Measurements from ENCODE around the gene GATD1.

GATD1 gene, protein sequence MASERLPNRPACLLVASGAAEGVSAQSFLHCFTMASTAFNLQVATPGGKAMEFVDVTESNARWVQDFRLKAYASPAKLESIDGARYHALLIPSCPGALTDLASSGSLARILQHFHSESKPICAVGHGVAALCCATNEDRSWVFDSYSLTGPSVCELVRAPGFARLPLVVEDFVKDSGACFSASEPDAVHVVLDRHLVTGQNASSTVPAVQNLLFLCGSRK

DNA sequence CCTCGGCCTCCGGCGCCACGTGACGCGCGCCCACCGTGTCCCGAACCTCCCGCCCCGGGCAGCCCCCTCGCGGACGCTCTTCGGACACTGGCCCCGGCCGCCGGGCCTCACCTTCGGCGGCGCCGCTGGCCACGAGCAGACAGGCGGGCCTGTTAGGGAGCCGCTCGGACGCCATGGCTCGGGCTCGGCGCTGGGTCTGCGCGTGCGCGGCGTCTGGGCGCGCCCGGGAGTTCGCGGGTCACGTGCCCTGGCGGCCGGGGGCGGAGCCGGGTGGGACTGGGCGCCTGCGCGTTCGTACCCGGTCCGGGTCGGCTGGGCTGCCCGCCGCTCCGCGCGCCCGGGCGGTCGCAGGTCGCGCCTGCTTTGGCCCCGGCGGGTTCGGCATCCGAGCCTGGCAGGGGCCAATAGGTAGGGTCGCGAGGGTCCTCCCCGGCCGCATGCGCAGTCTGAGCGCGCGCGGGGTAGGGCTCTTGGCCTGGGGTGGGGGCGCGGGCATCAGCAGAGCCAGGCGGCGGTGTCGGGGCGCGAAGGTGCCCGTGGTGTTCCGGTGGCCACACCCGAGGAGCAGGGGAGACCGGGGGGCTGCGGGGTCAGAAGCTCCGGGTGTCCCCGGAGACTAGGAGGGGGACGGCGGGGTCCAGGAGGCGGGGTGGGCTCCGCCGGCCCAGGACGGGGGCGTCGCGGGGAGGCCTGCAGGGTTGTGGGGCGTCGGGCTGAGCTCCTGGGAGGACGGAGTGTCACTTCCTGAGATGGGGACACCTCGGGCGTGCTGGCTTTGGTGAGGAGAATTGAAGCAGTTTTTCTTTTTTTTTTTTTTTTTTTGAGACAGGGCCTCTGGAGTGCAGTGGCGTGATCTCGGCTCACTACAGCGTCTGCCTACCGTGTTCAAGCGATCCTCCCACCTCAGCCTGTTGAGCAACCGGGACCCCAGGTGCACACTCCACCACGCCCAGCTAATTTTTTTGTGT is at the start of gene GATD1:
Gene GATD1, minus strand, starts transcription at position 200 of the 968 bp plus-strand sequence. Its CDS starts 25 bp downstream, at position 175.
- peak within 1 kb of the TSS; percentile 98 for H3K4me3 ChIP-seq (ENCODE audit: low read length)
- H3K4me1 ChIP-seq (ENCODE audit: low read length), result peaks cover 13% of the 10 kb centered on the region
- H2AFZ ChIP-seq (ENCODE audit: low read depth, low read length), result peak within 1 kb of the TSS; percentile 49
- peaks cover 59% of the 10 kb centered on the region for H3K79me2 ChIP-seq (ENCODE audit: low read length)
- H3K9me3 ChIP-seq (ENCODE audit: insufficient read depth, low read length), result no peaks in the 10 kb centered on the region
- peak within 1 kb of the TSS; percentile 97 for H3K4me2 ChIP-seq (ENCODE audit: low read length)
- peak within 1 kb of the TSS; percentile 50 for H3K27ac ChIP-seq (ENCODE audit: low read length)
- peaks cover 12% of the 10 kb centered on the region for H3K36me3 ChIP-seq (replicated peaks; ENCODE audit: low read depth, low read length)
- no peaks in the 10 kb centered on the region for H3K27me3 ChIP-seq (ENCODE audit: low read depth, low read length)
- no peak for TF ChIP-seq EZH2phosphoT487 (IDR thresholded peaks at IDR 0.05; ENCODE audit: low read depth)
- peaks cover 31% of the 10 kb centered on the region for H4K20me1 ChIP-seq (ENCODE audit: insufficient read depth, low read length)
- peak within 1 kb of the TSS; percentile 83 for H3K9ac ChIP-seq (ENCODE audit: low read length)

DNA sequence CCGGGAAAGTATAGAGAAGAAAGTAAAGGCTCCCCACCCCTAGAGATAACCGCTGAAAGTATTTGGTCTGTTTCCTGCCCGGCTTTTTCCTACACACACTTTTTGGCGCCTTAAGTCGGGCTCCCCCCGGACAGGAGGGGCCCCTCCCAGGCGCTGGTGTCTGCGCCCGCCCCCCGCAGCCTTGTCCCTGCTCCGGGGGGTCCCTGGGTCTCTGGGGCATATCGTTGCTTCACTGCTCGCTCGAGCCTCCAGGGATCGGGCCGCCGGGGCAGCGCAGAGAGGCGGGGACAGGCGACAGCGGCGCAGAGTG is 49.5 kb upstream of the GATD1 start:
- Histone ChIP-seq H3K27ac (ENCODE audit: low read length) (peak overlapping the region; percentile 51), H3K4me1 (ENCODE audit: low read length) (peaks cover 35% of the 10 kb centered on the region), H3K79me2 (ENCODE audit: low read length) (no peaks in the 10 kb centered on the region), H3K9ac (ENCODE audit: low read length) (peak overlapping the region; percentile 76), H3K27me3 (ENCODE audit: low read depth, low read length) (no peaks in the 10 kb centered on the region), H3K36me3 (replicated peaks; ENCODE audit: low read depth, low read length) (peaks cover 9% of the 10 kb centered on the region), H3K4me3 (ENCODE audit: low read length) (peak overlapping the region; percentile 81), H4K20me1 (ENCODE audit: insufficient read depth, low read length) (no peaks in the 10 kb centered on the region), H3K9me3 (ENCODE audit: insufficient read depth, low read length) (no peaks in the 10 kb centered on the region), H3K4me2 (ENCODE audit: low read length) (peak overlapping the region; percentile 92), H2AFZ (ENCODE audit: low read depth, low read length) (no peak overlapping the region)
- TF ChIP-seq EZH2phosphoT487 (IDR thresholded peaks at IDR 0.05; ENCODE audit: low read depth), result no peak
- TF ChIP-seq, protein P1, sequence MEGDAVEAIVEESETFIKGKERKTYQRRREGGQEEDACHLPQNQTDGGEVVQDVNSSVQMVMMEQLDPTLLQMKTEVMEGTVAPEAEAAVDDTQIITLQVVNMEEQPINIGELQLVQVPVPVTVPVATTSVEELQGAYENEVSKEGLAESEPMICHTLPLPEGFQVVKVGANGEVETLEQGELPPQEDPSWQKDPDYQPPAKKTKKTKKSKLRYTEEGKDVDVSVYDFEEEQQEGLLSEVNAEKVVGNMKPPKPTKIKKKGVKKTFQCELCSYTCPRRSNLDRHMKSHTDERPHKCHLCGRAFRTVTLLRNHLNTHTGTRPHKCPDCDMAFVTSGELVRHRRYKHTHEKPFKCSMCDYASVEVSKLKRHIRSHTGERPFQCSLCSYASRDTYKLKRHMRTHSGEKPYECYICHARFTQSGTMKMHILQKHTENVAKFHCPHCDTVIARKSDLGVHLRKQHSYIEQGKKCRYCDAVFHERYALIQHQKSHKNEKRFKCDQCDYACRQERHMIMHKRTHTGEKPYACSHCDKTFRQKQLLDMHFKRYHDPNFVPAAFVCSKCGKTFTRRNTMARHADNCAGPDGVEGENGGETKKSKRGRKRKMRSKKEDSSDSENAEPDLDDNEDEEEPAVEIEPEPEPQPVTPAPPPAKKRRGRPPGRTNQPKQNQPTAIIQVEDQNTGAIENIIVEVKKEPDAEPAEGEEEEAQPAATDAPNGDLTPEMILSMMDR (IDR thresholded peaks at IDR 0.05; ENCODE audit: low read depth, low read length), result no peak

DNA sequence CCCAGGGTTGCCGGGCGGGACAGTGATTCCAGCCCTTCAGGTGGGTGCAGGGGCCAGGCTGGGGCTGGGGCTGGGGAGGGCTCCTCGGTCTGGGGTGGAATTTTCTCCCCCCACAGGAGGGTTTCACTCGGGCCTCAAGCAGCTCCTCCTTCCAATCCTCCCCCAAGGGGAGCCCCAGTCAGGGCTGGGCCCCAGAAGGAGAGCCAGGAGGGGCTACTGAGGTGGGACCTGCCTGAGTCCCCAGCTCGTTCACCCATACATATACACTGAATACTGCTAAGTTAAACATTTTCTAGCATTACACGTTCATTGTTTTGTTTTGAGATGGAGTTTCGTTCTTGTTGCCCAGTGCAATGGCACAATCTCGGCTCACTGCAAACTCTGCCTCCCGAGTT is 48.9 kb upstream of the GATD1 start:
- Histone ChIP-seq H3K4me1 (ENCODE audit: low read length) (peaks cover 34% of the 10 kb centered on the region), H3K4me3 (ENCODE audit: low read length) (peak overlapping the region; percentile 81), H3K9ac (ENCODE audit: low read length) (peak overlapping the region; percentile 76; the same call in 1 of the 2 replicates)

DNA sequence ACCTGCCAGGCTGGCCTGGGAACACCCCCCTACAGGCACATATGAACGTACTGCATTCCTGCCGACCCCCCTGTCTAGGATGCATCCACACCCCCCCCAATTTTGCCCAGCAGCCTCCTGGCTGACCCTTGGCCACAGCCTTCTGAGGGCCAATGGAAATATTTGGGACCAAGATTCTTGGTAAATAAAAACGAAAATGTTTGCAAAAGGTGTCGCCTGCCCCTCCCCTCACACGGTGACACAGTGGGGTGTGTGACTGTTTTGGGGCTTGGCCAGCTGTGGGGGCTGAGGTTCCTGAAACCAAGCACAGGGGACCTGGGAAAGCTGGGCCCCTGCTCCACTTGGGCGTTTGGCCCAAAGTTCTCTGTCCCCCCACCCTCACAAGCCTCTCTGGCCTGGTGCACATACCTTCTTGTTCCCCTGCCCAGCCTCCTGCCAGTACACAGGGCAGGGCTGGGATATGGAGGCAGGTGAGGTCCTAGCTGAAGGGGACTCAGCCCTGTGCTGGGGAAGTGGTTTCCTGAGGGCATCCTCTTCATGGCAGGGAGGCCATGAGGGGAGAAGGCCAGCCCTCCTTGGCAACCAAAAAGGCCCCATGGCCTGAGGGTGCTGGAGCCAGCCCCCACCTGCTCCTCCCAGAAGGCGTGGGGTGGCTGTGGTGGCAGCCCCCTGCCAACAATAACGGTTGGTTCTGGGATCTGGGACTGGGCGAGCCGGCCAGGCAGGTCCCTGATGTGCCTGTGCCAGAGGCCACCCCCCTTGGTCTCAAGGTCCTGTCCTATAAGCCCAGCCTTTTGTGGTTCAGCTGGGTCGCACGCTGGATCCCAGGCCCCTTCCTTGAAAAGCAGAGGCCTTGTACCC is 48.3 kb upstream of the GATD1 start:
- Histone ChIP-seq H3K36me3 (replicated peaks; ENCODE audit: low read depth, low read length) (peaks cover 11% of the 10 kb centered on the region), H2AFZ (ENCODE audit: low read depth, low read length) (no peak overlapping the region), H3K4me3 (ENCODE audit: low read length) (peak overlapping the region; percentile 81), H3K79me2 (ENCODE audit: low read length) (peaks cover 5% of the 10 kb centered on the region; the same call in 1 of the 2 replicates), H3K27ac (ENCODE audit: low read length) (no peak overlapping the region), H3K9me3 (ENCODE audit: insufficient read depth, low read length) (no peaks in the 10 kb centered on the region), H4K20me1 (ENCODE audit: insufficient read depth, low read length) (peaks cover 11% of the 10 kb centered on the region), H3K9ac (ENCODE audit: low read length) (peak overlapping the region; percentile 76; the same call in 1 of the 2 replicates), H3K27me3 (ENCODE audit: low read depth, low read length) (no peaks in the 10 kb centered on the region), H3K4me1 (ENCODE audit: low read length) (peaks cover 39% of the 10 kb centered on the region), H3K4me2 (ENCODE audit: low read length) (peak overlapping the region; percentile 92)
- TF ChIP-seq EZH2phosphoT487 (IDR thresholded peaks at IDR 0.05; ENCODE audit: low read depth), result no peak
- TF ChIP-seq, protein P1 (IDR thresholded peaks at IDR 0.05; ENCODE audit: low read depth, low read length), result no peak

More for the DNA sequence above, 48.9 kb upstream of the GATD1 start:
- peak overlapping the region; percentile 92 for H3K4me2 ChIP-seq (ENCODE audit: low read length)
- peaks cover 4% of the 10 kb centered on the region for H4K20me1 ChIP-seq (ENCODE audit: insufficient read depth, low read length)
- H3K27me3 ChIP-seq (ENCODE audit: low read depth, low read length), result no peaks in the 10 kb centered on the region
- no peak overlapping the region for H2AFZ ChIP-seq (ENCODE audit: low read depth, low read length)
- peaks cover 11% of the 10 kb centered on the region for H3K36me3 ChIP-seq (replicated peaks; ENCODE audit: low read depth, low read length)
- TF ChIP-seq, protein P1 (IDR thresholded peaks at IDR 0.05; ENCODE audit: low read depth, low read length), result no peak
- no peak for TF ChIP-seq EZH2phosphoT487 (IDR thresholded peaks at IDR 0.05; ENCODE audit: low read depth)
- peak overlapping the region; percentile 51; the same call in 1 of the 2 replicates for H3K27ac ChIP-seq (ENCODE audit: low read length)
- no peaks in the 10 kb centered on the region for H3K79me2 ChIP-seq (ENCODE audit: low read length)
- H3K9me3 ChIP-seq (ENCODE audit: insufficient read depth, low read length), result no peaks in the 10 kb centered on the region
